ENCODE results near the gene SCAPER. TPM values are rescaled to one million over a fixed set of nuclear protein-coding genes. Genes with fewer than 3 reads are reported as not detected.

The SCAPER gene
- total RNA-seq, 1 experiment from 2014 or later, result 7.4 TPM

GRCh38 chr15:76753131-76753530 lies 152.0 kb downstream of the SCAPER start:
- H3K4me3 Mint-ChIP-seq, result no peak overlapping the region

More at GRCh38 chr15:76753131-76753530, 152.0 kb downstream of the SCAPER start:
- Histone ChIP-seq H3K23me2 (ENCODE audit: insufficient read length, low read depth, low read length, poor library complexity, severe bottlenecking) (no peaks in the 10 kb centered on the region), H3K56ac (ENCODE audit: insufficient read length, low read depth, low read length) (no peak overlapping the region), H3K4ac (ENCODE audit: low read depth, low read length) (no peak overlapping the region), H3K4me2 (ENCODE audit: insufficient read depth, insufficient read length, low read length) (no peak overlapping the region), H2BK5ac (ENCODE audit: insufficient read length, low read length) (no peak overlapping the region), H3K23ac (ENCODE audit: insufficient read length, low read depth, low read length) (no peak overlapping the region), H3K9me3 (ENCODE audit: control insufficient read depth, low read depth, low read length) (no peaks in the 10 kb centered on the region), H4K5ac (ENCODE audit: insufficient read length, low read depth, low read length) (no peak overlapping the region), H2BK15ac (ENCODE audit: low read depth, low read length) (no peak overlapping the region), H2BK120ac (ENCODE audit: low read depth, low read length, poor library complexity, severe bottlenecking) (no peak overlapping the region), H3K27ac (ENCODE audit: insufficient read length, low read depth, low read length) (no peak overlapping the region), H3K79me2 (ENCODE audit: insufficient read depth, low read length) (no peaks in the 10 kb centered on the region), H2BK20ac (ENCODE audit: low read depth, low read length, poor library complexity, severe bottlenecking) (no peak overlapping the region), H3K4me1 (ENCODE audit: insufficient read depth, low read length) (no peaks in the 10 kb centered on the region), H3K14ac (ENCODE audit: insufficient read depth, low read length) (no peak overlapping the region), H3K9ac (ENCODE audit: extremely low read depth, insufficient read length, low read length) (no peak overlapping the region), H4K20me1 (ENCODE audit: control insufficient read depth, insufficient read depth, insufficient read length) (no peaks in the 10 kb centered on the region), H4K8ac (replicated peaks; ENCODE audit: insufficient read length, low read depth, low read length) (no peak overlapping the region), H2AFZ (ENCODE audit: low read length) (no peak overlapping the region), H3K27me3 (ENCODE audit: insufficient read depth, low read length) (no peaks in the 10 kb centered on the region), H2BK12ac (ENCODE audit: insufficient read length, low read depth, low read length) (no peak overlapping the region), H2AK5ac (ENCODE audit: insufficient read length, low read length) (no peak overlapping the region), H3K18ac (ENCODE audit: insufficient read length, low read depth, low read length) (no peak overlapping the region), H3K79me1 (ENCODE audit: insufficient read depth, low read depth, low read length, poor library complexity, severe bottlenecking) (no peaks in the 10 kb centered on the region), H4K91ac (ENCODE audit: insufficient read length, low read depth, low read length) (no peak overlapping the region), H3T11ph (ENCODE audit: low read length) (no peak overlapping the region)
- Mint-ChIP-seq H3K9me3 (no peaks in the 10 kb centered on the region), H3K36me3 (ENCODE audit: insufficient read depth in 1 of 3, low read depth in 3 of 3) (no peaks in the 10 kb centered on the region), H3K27me3 (ENCODE audit: low read depth) (no peaks in the 10 kb centered on the region), H3K4me1 (no peaks in the 10 kb centered on the region), H3K27ac (no peak overlapping the region)
- no peak for DNase-seq
- no peak for TF ChIP-seq CTCF (conservative IDR thresholded peaks at IDR 0.05)
- no CpG with 5 or more reads among the region's 1 CpG for WGBS (ENCODE audit: extremely low coverage, insufficient read length, low lambda C conversion rate)

Measured in H9 (cell line).